Fibroblast of lung (primary cell): ENCODE results near the gene ZSWIM6.

Experiments
- EZH2 ChIP-seq: IDR thresholded peaks from 2 replicates; pipeline ENCODE4 v1.5.1; 2012; ENCODE audit warnings: low read length, control low read depth, mild to moderate bottlenecking; ENCODE audit errors: missing control alignments
- TF ChIP-seq, protein P1 (sequence below), 2 donors: IDR thresholded peaks in 1 of 2; conservative IDR thresholded peaks in 1 of 2; 1 replicate in 1 of 2; 2 replicates in 1 of 2; pipeline ENCODE4 v1.5.1; 2011 to 2012; ENCODE audit warnings: low read length in 2 of 2, control low read depth in 1 of 2, inconsistent platforms in 1 of 2, low read depth in 1 of 2, mild to moderate bottlenecking in 1 of 2

DNA sequence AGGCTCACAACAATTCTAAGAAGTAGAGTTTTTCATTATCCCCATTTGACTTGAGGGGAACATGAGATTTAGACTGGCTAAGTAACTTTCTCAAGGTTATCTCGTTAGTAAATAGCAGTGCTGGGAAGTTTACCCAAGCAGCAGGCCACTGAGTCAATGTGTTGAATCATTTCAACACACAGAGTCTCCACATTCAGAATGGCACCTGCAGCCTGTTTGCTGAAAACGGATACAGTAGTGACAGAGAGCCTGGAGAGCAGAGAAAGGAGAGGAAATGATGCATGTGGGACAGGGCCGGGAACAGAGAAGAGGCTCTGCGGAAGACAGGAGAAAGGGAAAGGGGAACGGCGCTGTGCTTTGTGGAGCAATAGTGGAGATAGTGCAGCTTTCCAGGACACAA, 33.5 kb upstream of the ZSWIM6 start:
- TF ChIP-seq, protein P1, sequence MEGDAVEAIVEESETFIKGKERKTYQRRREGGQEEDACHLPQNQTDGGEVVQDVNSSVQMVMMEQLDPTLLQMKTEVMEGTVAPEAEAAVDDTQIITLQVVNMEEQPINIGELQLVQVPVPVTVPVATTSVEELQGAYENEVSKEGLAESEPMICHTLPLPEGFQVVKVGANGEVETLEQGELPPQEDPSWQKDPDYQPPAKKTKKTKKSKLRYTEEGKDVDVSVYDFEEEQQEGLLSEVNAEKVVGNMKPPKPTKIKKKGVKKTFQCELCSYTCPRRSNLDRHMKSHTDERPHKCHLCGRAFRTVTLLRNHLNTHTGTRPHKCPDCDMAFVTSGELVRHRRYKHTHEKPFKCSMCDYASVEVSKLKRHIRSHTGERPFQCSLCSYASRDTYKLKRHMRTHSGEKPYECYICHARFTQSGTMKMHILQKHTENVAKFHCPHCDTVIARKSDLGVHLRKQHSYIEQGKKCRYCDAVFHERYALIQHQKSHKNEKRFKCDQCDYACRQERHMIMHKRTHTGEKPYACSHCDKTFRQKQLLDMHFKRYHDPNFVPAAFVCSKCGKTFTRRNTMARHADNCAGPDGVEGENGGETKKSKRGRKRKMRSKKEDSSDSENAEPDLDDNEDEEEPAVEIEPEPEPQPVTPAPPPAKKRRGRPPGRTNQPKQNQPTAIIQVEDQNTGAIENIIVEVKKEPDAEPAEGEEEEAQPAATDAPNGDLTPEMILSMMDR (conservative IDR thresholded peaks at IDR 0.05 in 1 of 2, IDR thresholded peaks at IDR 0.05 in 1 of 2; ENCODE audit: low read depth in 1 of 2, low read length in 2 of 2) = no peak
- TF ChIP-seq EZH2 = no peak
